ENCODE results near the gene PDGFRB.
A peak's percentile ranks its signal among the peaks of the same experiment; 100 is the strongest.

The PDGFRB gene

GRCh38 chr5:150143350-150144245 lies 12.0 kb downstream of the PDGFRB start:
- DNase-seq, result no peak

- DNase-seq, result peak; percentile 67
Observed at GRCh38 chr5:150142959-150143349, 12.7 kb downstream of the PDGFRB start.

- DNase-seq, result no peak
Observed at GRCh38 chr5:150142185-150142958, 13.3 kb downstream of the PDGFRB start.

- no peak for DNase-seq
Observed at GRCh38 chr5:150141544-150142184, 14.0 kb downstream of the PDGFRB start.

- DNase-seq, result no peak
Observed at GRCh38 chr5:150140830-150141229, 14.8 kb downstream of the PDGFRB start.

- no peak for DNase-seq
Observed at GRCh38 chr5:150139334-150139733, 16.3 kb downstream of the PDGFRB start.

- DNase-seq, result no peak
Observed at GRCh38 chr5:150138551-150139265, 16.9 kb downstream of the PDGFRB start.

GRCh38 chr5:150137997-150138396 lies 17.6 kb downstream of the PDGFRB start:
- no peak for DNase-seq

- no peak for DNase-seq
Observed at GRCh38 chr5:150137168-150137957, 18.3 kb downstream of the PDGFRB start.

- DNase-seq, result no peak
Observed at GRCh38 chr5:150136305-150137167, 19.1 kb downstream of the PDGFRB start.

- no peak for DNase-seq
Observed at GRCh38 chr5:150135557-150136304, 19.9 kb downstream of the PDGFRB start.

GRCh38 chr5:150134198-150134588 lies 21.5 kb downstream of the PDGFRB start:
- DNase-seq, result no peak

GRCh38 chr5:150133581-150134197 lies 22.0 kb downstream of the PDGFRB start:
- DNase-seq, result no peak

- no peak for DNase-seq
Observed at GRCh38 chr5:150132740-150133139, 22.9 kb downstream of the PDGFRB start.

- no peak for DNase-seq
Observed at GRCh38 chr5:150131978-150132694, 23.5 kb downstream of the PDGFRB start.

GRCh38 chr5:150131461-150131860 lies 24.2 kb downstream of the PDGFRB start:
- no peak for DNase-seq

GRCh38 chr5:150130493-150130922 lies 25.1 kb downstream of the PDGFRB start:
- no peak for DNase-seq

- DNase-seq, result peak; percentile 60
Observed at GRCh38 chr5:150129813-150130492, 25.7 kb downstream of the PDGFRB start.
